HG03575 (cell line): ENCODE data around the gene MECR.

Experiments used
- ATAC-seq: cut with Tn5 transposase; IDR thresholded peaks from one replicate; pipeline ENCODE4 v1.9.1; 2021; ENCODE audit not compliant: unreplicated experiment, insufficient number of reproducible peaks, low FRiP score; ENCODE audit errors: extremely low read depth

The MECR gene

DNA sequence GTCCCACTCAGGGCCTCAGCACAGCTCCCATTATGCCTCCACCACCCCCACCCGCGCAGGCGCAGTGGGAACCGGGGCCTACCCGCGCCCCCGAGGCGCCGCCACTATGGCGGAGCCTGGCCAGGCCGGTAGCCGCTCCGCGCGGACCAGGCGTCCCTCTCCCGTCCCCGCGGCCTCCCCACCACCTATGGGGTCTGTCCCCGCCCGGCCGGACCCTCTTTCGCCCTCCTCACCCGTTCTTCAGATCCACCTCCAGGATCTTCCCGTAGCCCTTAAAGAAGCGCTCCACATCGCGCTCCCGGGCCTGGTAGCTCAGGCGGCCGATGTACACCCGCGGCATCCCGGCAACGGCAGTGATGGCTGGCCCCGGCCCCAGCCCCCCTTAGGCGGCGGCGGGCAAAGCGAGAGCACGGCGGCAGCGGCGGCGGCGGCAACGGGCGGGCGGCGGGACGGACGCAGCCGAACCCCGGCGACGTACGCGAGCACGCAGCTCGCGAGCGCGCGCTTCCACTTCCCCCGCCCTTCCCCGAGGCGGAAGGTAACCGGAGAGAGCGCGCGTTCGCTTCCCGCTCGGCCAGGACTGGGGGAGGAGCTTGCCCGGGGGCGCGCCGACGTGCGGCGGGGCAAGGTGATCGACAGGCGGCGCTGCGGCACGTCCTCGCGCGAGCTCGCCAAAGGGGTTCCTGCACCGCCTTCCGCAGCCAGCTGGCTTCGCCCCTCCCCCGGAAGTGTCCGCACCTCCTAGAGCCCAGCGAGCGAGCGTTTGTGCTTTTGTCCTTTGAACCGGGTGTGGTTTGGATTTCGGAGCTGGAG lies 49.1 kb downstream of the MECR start, which contains the start of gene SRSF4:
Gene SRSF4 (minus strand): TSS at position 488 of the 813 bp plus-strand sequence. CDS start 148 bp downstream, at position 340.
- ATAC-seq: peak; percentile 54

- ATAC-seq: no peak
Observed at GRCh38 chr1:29180497-29181412, 50.0 kb downstream of the MECR start.

DNA sequence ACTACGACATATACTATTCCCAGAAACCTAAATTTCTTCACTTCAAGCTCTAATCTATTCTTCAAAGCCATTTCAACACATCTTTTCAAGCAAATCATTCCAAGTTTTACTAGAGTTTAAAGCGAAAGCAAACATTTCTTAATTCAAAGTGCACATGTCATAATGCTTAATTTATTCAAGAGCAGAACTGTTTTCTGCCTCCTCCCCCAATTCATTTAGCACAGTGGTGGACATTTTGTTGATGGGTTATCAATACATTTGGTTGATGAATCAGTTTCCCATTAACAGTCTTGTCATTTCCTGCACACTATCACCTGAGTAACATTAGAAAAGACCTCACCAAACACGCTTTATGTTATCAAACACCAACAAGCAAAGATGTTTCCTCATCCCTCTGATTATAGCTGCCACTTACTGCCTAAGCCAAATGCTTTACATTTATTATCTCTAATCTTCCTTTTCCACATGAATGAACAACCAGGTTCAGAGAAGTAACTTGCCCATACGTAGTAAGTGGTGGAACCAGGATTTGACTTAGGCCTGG lies 51.0 kb downstream of the MECR start:
- no peak for ATAC-seq

- ATAC-seq: no peak
Observed at GRCh38 chr1:29177022-29177705, 53.6 kb downstream of the MECR start.

DNA sequence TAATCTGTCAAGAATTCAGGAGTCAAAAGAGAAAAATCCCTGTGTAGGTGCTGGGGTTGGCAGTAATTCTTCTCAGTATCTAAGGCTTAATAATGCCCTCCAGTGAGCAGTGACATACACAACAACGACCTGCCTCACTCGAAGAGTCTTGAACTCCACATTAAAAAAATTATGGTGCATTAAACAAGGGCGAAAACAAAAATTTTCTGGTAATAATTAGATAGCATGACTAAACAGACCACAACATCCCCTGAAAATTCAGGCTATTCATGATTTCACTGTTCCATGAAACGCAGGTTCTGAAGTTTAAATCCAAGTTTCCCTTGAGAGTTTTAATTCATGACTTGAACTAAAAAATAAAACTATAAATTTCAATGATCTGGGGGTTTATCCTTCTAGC lies 54.2 kb downstream of the MECR start:
- no peak for ATAC-seq

DNA sequence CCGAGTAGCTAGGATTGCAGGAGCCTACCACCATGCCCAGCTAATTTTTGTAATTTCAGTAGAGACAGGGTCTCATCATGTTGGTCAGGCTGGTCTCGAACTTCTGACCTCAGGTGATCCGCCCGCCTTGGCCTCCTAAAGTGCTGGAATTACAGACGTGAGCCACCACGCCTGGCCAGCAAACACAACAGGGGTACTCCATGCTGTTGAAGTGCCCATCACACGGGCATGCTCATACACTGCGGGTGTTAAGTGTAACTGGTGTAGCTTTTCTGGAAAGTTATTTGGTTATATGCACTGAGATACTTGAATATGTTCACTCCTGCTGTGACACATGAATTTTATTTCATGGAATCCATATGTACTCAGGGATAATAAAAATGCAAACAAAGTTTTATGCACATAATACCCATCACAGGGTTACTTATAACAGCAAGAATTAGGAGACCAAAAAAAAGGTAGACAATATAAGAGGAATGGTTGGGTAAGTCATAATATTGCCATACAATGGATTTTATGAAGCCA lies 58.3 kb downstream of the MECR start:
- ATAC-seq: no peak

DNA sequence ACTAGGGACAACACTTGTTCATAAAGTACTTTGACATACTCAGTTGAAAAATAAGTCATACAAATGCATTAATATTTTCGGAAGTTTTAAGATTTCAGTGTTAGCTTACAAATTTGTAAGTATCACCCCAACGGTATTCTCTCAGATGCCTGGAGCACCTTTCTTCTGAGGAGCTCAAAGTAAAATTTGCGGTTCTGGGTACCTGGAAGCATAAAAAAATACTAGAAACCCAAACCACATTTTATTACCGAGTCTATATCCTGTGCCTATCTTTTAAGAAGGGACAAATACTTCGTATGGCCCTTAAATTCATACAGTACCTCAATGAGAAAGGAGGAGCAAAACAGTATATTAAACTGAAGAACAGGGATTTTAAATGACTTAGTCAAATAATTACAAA lies 59.2 kb downstream of the MECR start:
- ATAC-seq: no peak

DNA sequence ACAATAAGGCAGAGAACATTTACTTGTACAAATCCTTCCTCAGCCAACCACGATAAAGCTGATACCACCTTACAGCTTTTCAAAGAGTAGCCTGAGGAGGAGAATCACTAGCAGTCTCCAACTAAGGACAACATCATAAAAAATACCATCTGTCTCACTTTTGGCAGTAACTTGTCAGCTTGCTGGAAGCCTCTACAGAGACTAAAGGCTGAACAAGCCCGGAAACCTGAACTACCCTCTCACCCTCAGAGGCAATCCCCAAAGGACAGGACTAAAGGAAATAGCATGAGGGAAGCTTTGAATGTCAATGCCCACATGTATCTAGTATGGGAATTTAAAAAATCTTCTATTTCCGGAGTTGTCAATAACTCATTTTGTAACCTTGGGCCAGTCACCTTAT lies 59.6 kb downstream of the MECR start:
- ATAC-seq: no peak

GRCh38 chr1:29169976-29170375 lies 60.8 kb downstream of the MECR start:
- ATAC-seq: no peak

- ATAC-seq: no peak
Observed at GRCh38 chr1:29167904-29168303, 62.8 kb downstream of the MECR start.

DNA sequence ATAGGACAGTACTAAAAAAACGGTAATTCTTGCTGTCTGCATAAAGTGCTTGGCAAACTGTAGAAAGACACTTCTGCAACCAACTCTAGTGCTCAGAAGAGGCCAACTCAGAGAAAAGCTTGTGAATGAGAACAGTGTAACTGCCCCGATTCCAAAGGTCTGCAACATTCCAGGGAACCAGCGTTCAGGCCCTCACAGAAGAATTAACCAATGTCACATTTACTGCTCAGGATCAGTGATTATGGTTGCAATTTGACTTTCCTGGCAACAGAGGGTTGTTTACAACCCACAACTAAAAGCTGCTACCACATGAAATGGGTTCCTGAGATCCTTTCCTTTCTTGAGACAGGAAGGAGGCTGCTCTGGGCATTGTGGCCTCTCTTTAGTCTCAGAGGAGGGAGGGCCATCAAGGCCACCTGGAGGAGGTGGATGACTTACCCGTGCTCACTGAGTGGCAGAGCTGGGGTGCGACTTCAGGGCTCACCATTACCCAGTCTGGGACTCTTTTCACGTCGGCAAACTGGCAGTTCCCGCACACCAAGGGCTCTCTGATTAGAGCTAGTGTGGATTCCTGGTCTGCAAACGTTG lies 64.3 kb downstream of the MECR start:
- no peak for ATAC-seq

DNA sequence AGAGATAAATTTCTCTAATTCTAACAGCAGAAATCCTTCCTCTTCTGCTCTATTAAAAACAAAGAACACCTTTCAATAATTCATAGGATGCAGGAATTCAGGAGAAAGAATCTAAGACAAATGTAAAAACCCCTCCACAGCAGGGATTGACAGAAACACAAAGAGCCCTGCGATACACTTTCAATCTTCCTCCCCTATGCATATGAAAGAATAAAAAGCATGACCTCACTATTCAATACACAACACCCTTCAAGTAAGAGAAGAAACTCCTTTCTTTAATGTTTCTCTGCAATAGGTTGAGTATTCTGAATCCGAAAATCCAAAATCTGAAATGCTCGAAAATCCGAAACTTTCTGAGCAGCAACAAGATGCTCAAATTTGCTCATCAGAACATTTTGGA lies 66.1 kb downstream of the MECR start:
- ATAC-seq: no peak

DNA sequence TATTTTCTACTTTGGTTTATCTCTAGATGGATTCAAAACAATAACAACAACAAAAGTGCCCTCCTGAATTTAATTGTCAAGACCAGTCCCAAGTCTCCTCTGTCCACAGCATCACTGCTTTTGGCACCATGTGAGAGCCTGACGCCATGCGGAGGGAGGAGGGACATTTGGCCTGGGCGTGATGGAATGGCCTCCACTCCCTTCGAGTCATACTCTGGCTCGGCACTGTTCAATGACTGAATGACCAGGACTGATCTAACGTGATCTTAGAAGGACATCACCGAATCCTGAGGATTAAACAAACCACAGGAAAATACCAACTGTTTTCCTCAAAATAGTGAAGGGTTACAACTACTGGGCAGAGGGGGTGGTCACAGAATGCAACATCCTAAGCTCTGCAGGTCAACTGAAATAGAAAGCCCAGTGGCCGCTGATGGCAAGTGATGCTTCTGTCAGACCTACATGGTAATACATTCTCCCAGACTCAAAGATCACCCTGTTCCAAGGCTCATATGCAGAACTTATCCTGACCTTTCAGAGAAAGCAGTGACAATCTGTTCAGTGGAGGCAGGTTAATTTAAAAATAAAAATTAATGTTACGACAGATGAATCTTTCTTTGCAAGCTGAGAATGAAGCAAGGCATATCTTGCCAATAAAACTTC lies 68.1 kb downstream of the MECR start:
- no peak for ATAC-seq

- ATAC-seq: no peak
Observed at GRCh38 chr1:29162025-29162424, 68.7 kb downstream of the MECR start.

DNA sequence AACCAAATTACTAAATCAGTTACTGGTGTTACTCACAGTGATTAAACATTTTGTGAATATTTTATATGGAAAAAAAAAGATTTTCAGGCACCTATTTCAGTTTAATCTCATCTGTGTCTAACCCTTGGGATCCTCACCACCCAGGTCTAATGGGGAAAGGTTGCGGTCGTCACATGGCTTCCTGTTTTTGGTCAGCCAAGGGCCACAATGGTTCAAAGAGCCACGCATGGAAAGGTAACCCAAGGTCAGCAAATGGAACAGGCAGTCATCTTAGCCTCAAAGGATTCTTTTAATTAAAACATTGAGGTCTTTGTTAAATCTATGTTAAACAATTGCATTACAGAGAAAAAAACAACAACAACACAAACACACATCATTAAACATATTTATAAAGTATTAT lies 71.0 kb downstream of the MECR start:
- ATAC-seq: no peak

DNA sequence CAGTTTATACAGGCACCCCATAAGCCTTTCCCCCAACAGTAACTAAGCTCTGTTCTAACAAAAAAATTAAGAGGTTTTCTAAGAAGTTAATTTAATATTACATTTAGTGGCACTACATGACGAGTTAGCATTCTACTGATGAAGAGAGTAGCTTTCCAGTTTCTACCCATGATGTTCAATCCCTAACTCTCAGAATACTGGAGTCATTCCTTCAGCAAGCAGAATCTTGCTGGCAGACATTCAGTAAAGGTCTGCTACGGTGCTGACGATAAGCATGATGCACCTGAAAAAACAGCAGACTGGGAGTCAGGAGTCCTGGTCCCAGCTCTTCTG lies 73.5 kb downstream of the MECR start:
- no peak for ATAC-seq

DNA sequence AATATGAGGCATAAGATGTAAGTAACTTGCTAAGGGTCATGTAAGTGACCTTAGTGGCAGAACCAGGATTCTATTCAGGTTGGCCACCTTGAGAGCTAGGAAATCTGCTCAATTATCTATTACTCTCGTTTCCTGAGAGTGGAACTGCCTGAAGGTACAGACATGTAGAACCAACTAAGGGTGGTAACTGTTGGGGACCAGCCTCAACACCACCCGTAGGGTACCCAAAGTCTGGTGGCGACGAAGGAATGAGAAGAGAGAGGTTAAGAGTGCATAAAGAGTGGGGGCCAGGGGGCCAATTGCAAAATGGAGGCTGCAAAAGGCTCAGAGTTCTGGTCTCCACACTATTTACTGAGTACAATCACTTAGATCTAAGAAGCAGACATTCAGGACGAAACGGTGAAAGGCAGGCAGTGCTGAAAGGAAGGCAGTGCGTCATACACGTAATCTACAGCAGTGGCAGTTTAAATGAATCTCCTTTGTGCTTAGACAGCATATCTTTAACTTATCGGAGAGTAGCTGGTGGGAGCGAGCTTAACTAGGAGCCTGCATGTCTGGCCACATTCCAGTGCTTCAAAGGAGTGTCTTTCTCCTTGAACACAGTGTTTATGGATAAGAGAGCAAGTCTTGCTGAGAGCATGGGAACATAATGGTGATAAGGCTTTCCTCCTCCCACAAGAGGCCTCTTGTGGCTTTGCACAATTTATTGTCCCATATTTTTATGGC lies 74.0 kb downstream of the MECR start:
- ATAC-seq: no peak
